ENCODE results near the gene KCNQ1.

DNA sequence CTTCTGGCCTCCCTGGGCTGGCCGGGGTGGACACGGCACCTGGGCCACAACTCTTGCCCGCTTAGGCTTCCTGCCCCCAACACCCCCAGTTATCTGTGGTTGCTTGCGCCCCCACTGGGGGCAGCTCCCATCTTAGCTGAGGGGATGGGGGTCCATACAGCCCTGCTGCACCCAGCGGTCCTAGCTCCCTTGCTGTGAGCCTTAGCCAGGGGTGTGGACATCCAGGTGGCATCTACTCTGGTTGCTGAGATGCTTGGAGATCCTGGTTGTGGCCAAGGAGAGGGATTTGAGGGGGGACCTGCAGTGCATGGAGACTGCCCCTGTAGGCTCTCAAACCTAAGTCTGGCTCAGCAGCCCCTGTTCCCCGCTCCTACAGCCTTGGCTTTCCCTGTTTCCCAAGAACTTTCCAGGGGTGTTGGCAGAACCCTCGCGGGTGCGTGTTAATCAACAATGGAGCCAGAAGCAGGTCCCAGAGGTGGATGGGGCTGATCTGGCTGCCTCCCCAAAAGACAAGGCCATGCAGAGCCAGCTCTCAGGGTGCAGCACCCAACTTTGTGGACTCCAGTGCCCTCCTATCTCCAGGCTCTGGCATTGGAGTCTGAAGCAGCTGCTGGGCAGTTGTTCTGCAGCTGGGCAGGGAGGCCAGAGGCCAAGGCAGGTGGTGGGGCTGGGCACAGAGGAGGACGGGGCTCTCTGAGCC lies 3.3 kb downstream of the KCNQ1 start:
- TF ChIP-seq ZFP30 (CRISPR knock-in tag; IDR thresholded peaks at IDR 0.05): no peak
- no peak for TF ChIP-seq TOX (CRISPR knock-in tag; IDR thresholded peaks at IDR 0.05; ENCODE audit: borderline replicate concordance)
- TF ChIP-seq, protein P1, sequence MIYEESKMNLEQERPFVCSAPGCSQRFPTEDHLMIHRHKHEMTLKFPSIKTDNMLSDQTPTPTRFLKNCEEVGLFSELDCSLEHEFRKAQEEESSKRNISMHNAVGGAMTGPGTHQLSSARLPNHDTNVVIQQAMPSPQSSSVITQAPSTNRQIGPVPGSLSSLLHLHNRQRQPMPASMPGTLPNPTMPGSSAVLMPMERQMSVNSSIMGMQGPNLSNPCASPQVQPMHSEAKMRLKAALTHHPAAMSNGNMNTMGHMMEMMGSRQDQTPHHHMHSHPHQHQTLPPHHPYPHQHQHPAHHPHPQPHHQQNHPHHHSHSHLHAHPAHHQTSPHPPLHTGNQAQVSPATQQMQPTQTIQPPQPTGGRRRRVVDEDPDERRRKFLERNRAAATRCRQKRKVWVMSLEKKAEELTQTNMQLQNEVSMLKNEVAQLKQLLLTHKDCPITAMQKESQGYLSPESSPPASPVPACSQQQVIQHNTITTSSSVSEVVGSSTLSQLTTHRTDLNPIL (CRISPR knock-in tag; IDR thresholded peaks at IDR 0.05; ENCODE audit: low read depth): no peak
- no peak for TF ChIP-seq ZFP3 (CRISPR knock-in tag; IDR thresholded peaks at IDR 0.05)

All from SK-N-SH treated with all-trans-retinoic acid at 6 μM for 48 hours (cell line).